Upper lobe of left lung (tissue), 4 donors: ENCODE results near the gene OXT.

Experiments
- CTCF ChIP-seq, 6 experiments: fragments of 450-650 bp in 4 of 6; fragments of 200-600 bp in 2 of 6; sonication (generic) in 2 of 6; IDR thresholded peaks; one replicate each; pipeline ENCODE4 v1.5.1; 2016 to 2019; ENCODE audit warnings: antibody characterized with exemption in 6 of 6
- EP300 ChIP-seq, 4 donors: sonication (generic); formaldehyde crosslinking; IDR thresholded peaks; one replicate each; pipeline ENCODE4 v1.5.1; 2017; ENCODE audit warnings: antibody characterized with exemption in 4 of 4, control low read depth in 2 of 4
- POLR2A ChIP-seq, 4 donors: fragments of 450-650 bp; IDR thresholded peaks; one replicate each; pipeline ENCODE4 v1.5.1; 2016 to 2017; ENCODE audit warnings: antibody characterized with exemption in 4 of 4, mild to moderate bottlenecking in 2 of 4

- no peak for TF ChIP-seq CTCF (IDR thresholded peaks at IDR 0.05)
- no peak for TF ChIP-seq EP300 (IDR thresholded peaks at IDR 0.05)
- no peak for TF ChIP-seq POLR2A (IDR thresholded peaks at IDR 0.05)
Measured at GRCh38 chr20:3088031-3088430, 16.6 kb downstream of the OXT start.
